ENCODE measurements around the gene LMO7. TPM values are rescaled to one million over a fixed set of nuclear protein-coding genes. Genes with fewer than 3 reads are reported as not detected.

The LMO7 gene
- total RNA-seq, 1 experiment from 2014 or later: 11.8 TPM

DNA sequence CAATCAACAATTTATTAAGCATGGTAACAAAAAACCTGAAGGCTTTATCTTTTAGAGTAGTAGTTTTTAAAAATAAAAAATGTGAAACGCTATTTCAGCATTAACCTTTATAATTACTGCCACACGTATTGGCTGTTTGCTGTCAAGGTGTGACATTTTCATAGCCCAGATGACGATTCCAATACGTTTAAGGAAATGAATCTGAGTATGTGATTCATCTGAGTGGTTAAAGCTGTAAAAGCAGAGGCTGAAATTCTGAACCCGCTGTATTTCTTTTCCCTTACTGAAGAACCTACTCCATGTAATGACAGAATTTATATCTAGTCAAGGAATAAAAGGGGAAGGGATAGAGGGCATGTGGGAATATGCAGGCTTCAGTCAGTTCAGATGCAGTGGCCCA lies 166.0 kb downstream of the LMO7 start:
- no peak for ATAC-seq
- in situ Hi-C loops (cut with HindIII; ENCODE audit: low pct_unique_long_range_greater_than_20kb, low sequenced_read_pairs) (no loop called here), intact Hi-C loops (cut with micrococcal nuclease; ENCODE audit: unreplicated experiment) (no loop called here)
- H3K4me3 ChIP-seq (ENCODE audit: low read depth in 2 of 2, low read length in 2 of 2): no peak overlapping the region
- no peak for DNase-seq (ENCODE audit: low read depth, low spot score)
- ChIA-PET POLR2A (no interaction called here), CTCF (no interaction called here)
- TF ChIP-seq TCF7L2 (IDR thresholded peaks at IDR 0.05; ENCODE audit: low read depth, low read length) (no peak), POLR2AphosphoS5 (IDR thresholded peaks at IDR 0.05; ENCODE audit: low read depth, low read length) (no peak), SIN3A (IDR thresholded peaks at IDR 0.05; ENCODE audit: borderline replicate concordance, insufficient read depth, low read depth, low read length) (no peak)
- TF ChIP-seq, protein P1, sequence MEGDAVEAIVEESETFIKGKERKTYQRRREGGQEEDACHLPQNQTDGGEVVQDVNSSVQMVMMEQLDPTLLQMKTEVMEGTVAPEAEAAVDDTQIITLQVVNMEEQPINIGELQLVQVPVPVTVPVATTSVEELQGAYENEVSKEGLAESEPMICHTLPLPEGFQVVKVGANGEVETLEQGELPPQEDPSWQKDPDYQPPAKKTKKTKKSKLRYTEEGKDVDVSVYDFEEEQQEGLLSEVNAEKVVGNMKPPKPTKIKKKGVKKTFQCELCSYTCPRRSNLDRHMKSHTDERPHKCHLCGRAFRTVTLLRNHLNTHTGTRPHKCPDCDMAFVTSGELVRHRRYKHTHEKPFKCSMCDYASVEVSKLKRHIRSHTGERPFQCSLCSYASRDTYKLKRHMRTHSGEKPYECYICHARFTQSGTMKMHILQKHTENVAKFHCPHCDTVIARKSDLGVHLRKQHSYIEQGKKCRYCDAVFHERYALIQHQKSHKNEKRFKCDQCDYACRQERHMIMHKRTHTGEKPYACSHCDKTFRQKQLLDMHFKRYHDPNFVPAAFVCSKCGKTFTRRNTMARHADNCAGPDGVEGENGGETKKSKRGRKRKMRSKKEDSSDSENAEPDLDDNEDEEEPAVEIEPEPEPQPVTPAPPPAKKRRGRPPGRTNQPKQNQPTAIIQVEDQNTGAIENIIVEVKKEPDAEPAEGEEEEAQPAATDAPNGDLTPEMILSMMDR (IDR thresholded peaks at IDR 0.05): no peak
- TF ChIP-seq, protein P2, sequence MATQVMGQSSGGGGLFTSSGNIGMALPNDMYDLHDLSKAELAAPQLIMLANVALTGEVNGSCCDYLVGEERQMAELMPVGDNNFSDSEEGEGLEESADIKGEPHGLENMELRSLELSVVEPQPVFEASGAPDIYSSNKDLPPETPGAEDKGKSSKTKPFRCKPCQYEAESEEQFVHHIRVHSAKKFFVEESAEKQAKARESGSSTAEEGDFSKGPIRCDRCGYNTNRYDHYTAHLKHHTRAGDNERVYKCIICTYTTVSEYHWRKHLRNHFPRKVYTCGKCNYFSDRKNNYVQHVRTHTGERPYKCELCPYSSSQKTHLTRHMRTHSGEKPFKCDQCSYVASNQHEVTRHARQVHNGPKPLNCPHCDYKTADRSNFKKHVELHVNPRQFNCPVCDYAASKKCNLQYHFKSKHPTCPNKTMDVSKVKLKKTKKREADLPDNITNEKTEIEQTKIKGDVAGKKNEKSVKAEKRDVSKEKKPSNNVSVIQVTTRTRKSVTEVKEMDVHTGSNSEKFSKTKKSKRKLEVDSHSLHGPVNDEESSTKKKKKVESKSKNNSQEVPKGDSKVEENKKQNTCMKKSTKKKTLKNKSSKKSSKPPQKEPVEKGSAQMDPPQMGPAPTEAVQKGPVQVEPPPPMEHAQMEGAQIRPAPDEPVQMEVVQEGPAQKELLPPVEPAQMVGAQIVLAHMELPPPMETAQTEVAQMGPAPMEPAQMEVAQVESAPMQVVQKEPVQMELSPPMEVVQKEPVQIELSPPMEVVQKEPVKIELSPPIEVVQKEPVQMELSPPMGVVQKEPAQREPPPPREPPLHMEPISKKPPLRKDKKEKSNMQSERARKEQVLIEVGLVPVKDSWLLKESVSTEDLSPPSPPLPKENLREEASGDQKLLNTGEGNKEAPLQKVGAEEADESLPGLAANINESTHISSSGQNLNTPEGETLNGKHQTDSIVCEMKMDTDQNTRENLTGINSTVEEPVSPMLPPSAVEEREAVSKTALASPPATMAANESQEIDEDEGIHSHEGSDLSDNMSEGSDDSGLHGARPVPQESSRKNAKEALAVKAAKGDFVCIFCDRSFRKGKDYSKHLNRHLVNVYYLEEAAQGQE (IDR thresholded peaks at IDR 0.05; ENCODE audit: insufficient read depth in 1 of 2, low read depth in 2 of 2, low read length in 1 of 2): no peak
- H3K27ac ChIP-seq (ENCODE audit: low read length): no peak overlapping the region
- H3K36me3 ChIP-seq (ENCODE audit: control insufficient read depth, insufficient read depth, low read length): no peaks in the 10 kb centered on the region
- no peaks in the 10 kb centered on the region for H3K9me3 ChIP-seq (ENCODE audit: control insufficient read depth, insufficient read depth, low read depth, low read length)
- H3K4me1 ChIP-seq (ENCODE audit: control insufficient read depth, insufficient read depth, low read length): no peaks in the 10 kb centered on the region; the same call in 1 of the 2 replicates
- no peaks in the 10 kb centered on the region for H3K27me3 ChIP-seq (ENCODE audit: control insufficient read depth, insufficient read depth, low read length)
- no TSS peak for BruUV-seq (replicated peaks)

DNA sequence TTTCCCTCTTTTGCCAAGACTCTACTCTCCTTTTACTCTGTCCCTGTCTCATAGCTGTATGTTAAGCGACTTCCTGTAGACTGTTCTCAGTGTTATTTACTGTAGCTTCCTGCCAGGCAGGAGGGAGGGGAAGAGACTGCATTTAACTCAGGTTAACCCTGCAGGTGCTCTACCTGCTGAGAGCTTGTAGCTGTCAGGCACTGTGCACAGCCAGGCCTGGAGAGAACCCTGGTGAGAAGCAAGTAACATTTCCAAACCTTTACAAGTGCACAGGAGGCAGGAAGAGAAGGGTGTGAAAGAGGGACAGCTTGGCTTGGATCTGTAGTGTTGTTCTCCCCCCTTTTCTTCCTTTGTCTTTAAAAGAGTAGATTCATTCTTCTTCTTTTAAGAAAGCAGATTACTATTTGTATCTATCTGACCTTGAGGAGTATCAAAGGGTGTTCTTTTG lies 167.1 kb downstream of the LMO7 start:
- H3K36me3 ChIP-seq (ENCODE audit: control insufficient read depth, insufficient read depth, low read length): no peaks in the 10 kb centered on the region
- DNase-seq (ENCODE audit: low read depth, low spot score) (no peak), ATAC-seq (no peak)
- CTCF ChIA-PET: no interaction called here
- H3K27ac ChIP-seq (ENCODE audit: low read length): no peak overlapping the region
- H3K27me3 ChIP-seq (ENCODE audit: control insufficient read depth, insufficient read depth, low read length): no peaks in the 10 kb centered on the region
- intact Hi-C loops (cut with micrococcal nuclease; ENCODE audit: unreplicated experiment): no loop called here
- POLR2A ChIA-PET: no interaction called here
- H3K4me1 ChIP-seq (ENCODE audit: control insufficient read depth, insufficient read depth, low read length): no peaks in the 10 kb centered on the region; the same call in 1 of the 2 replicates
- TF ChIP-seq, protein P1 (IDR thresholded peaks at IDR 0.05): no peak
- TF ChIP-seq, protein P2 (IDR thresholded peaks at IDR 0.05; ENCODE audit: insufficient read depth in 1 of 2, low read depth in 2 of 2, low read length in 1 of 2): no peak
- TF ChIP-seq POLR2AphosphoS5 (IDR thresholded peaks at IDR 0.05; ENCODE audit: low read depth, low read length) (no peak), SIN3A (IDR thresholded peaks at IDR 0.05; ENCODE audit: borderline replicate concordance, insufficient read depth, low read depth, low read length) (no peak), TCF7L2 (IDR thresholded peaks at IDR 0.05; ENCODE audit: low read depth, low read length) (no peak)
- in situ Hi-C loops (cut with HindIII; ENCODE audit: low pct_unique_long_range_greater_than_20kb, low sequenced_read_pairs): no loop called here
- H3K9me3 ChIP-seq (ENCODE audit: control insufficient read depth, insufficient read depth, low read depth, low read length): no peaks in the 10 kb centered on the region
- H3K4me3 ChIP-seq (ENCODE audit: low read depth in 2 of 2, low read length in 2 of 2): no peak overlapping the region
- BruUV-seq (replicated peaks): no TSS peak

Measured in Panc1 (cell line).